HepG2 (cell line): ENCODE measurements around the gene MXRA7. TPM values are rescaled to one million over a fixed set of nuclear protein-coding genes. Genes with fewer than 3 reads are reported as not detected.

Experiments
- CHD2 ChIP-seq: IDR thresholded peaks from 2 replicates; pipeline ENCODE4 v1.6.1; 2011; ENCODE audit warnings: low read depth, low read length, improper control_type of control experiment
- SIX1 ChIP-seq: sonication (generic); formaldehyde crosslinking; IDR thresholded peaks from 2 replicates; pipeline ENCODE4 v1.4.0; 2020; ENCODE audit warnings: missing genetic modification reagents, borderline replicate concordance
- TEAD2 ChIP-seq: sonication (generic); formaldehyde crosslinking; IDR thresholded peaks from 2 replicates; pipeline ENCODE4 v1.9.0; 2021; ENCODE audit warnings: missing genetic modification reagents
- ZNF256 ChIP-seq: sonication (generic); formaldehyde crosslinking; conservative IDR thresholded peaks from 2 replicates; pipeline ENCODE4 v1.4.0; 2020; ENCODE audit warnings: missing genetic modification reagents
- ZNF7 ChIP-seq: IDR thresholded peaks from 2 replicates; pipeline ENCODE4 v1.6.1; 2016; ENCODE audit warnings: missing biosample characterization, missing genetic modification reagents
- ZNF724P ChIP-seq: sonication (generic); formaldehyde crosslinking; IDR thresholded peaks from 2 replicates; pipeline ENCODE4 v1.8.0; 2022; ENCODE audit warnings: missing genetic modification reagents, borderline replicate concordance
- ZNF775 ChIP-seq: sonication (generic); formaldehyde crosslinking; IDR thresholded peaks from 2 replicates; pipeline ENCODE4 v1.4.0; 2020; ENCODE audit warnings: missing genetic modification reagents, mild to moderate bottlenecking, moderate library complexity, borderline replicate concordance
- polyA plus RNA-seq, 8 experiments: library from polyadenylated mRNA; depleted of rRNA in 3 of 8; stranded (reverse) in 7 of 8; unstranded in 1 of 8; fragments of >200 nt; fragmentation: Illumina TruSeq in 4 of 8; extraction: Trizol in 4 of 8; gene quantifications; 2 replicates each; pipeline versions ENCODE4 v1.2.1 to v1.2.3, GENCODE V29; 2011 to 2016; ENCODE audit warnings: low read depth in 4 of 8, missing spikeins in 1 of 8, mixed read lengths in 1 of 8; ENCODE audit not compliant: insufficient read depth in 1 of 8
- total RNA-seq, 5 experiments: library from RNA; depleted of rRNA; stranded (reverse); fragments of >200 nt; fragmentation: Illumina TruSeq; extraction: Trizol; gene quantifications; 2 replicates each; pipeline ENCODE4 v1.2.3, GENCODE V29; 2016; ENCODE audit warnings: low read depth in 1 of 5
- TF ChIP-seq, protein P1 (sequence below): IDR thresholded peaks from 2 replicates; pipeline ENCODE4 v1.6.1; 2012; ENCODE audit warnings: low read length, improper control_type of control experiment
- TF ChIP-seq, protein P2 (sequence below): sonication (generic); formaldehyde crosslinking; conservative IDR thresholded peaks from 2 replicates; pipeline ENCODE4 v1.4.0; 2020; ENCODE audit warnings: missing genetic modification reagents
- TF ChIP-seq, protein P3 (sequence below): sonication (generic); formaldehyde crosslinking; IDR thresholded peaks from 2 replicates; pipeline ENCODE4 v1.9.0; 2022; ENCODE audit warnings: missing genetic modification reagents, mild to moderate bottlenecking, borderline replicate concordance
- TF ChIP-seq, protein P4 (sequence below): sonication (generic); formaldehyde crosslinking; IDR thresholded peaks from 2 replicates; pipeline ENCODE4 v1.5.1; 2020; ENCODE audit warnings: missing genetic modification reagents, mild to moderate bottlenecking, borderline replicate concordance
- TF ChIP-seq, protein P5 (sequence below): sonication (generic); formaldehyde crosslinking; IDR thresholded peaks from 2 replicates; pipeline ENCODE4 v1.4.0; 2020; ENCODE audit warnings: mild to moderate bottlenecking, missing genetic modification reagents
- TF ChIP-seq, protein P6 (sequence below): IDR thresholded peaks from 2 replicates; pipeline ENCODE4 v1.6.1; 2016

MXRA7 gene
- total and polyA plus RNA-seq, 2 of the 13 experiments (the other 11 are each of a cell fraction or from before 2014, with no cell fraction given) = 44.8 to 112 TPM

DNA sequence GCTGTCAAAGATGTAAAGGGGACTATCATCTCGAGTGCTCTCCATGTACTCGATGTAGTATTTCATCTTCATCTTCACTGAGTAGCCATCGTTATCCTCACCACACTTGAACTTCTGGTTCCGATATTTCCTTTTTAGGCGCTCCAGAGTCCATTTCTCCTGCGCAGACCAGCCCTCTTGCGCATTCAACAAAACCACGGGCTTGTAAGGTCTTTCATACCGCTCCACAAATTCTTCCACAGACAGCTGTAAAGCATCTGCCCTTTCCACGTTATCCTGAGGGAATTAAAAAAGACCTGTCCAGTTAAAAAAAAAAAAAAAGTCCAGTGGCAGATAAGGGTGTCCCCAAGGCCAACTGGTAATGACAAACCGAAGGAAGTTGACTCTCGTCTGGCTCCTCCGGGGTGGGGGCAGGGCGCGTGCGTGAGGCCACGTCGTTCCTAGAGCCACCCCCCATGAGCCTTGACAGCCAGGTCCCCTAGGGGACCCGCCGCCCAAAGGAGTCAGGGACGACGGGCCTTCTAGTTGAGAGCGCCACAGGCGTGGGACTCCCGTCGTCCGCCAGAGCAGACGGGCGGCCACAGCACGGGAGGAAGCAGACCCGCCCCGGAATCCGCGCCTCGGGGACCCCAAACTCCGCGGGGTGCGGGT, 14.9 kb upstream of the MXRA7 start (continued):
- TF ChIP-seq, protein P1, sequence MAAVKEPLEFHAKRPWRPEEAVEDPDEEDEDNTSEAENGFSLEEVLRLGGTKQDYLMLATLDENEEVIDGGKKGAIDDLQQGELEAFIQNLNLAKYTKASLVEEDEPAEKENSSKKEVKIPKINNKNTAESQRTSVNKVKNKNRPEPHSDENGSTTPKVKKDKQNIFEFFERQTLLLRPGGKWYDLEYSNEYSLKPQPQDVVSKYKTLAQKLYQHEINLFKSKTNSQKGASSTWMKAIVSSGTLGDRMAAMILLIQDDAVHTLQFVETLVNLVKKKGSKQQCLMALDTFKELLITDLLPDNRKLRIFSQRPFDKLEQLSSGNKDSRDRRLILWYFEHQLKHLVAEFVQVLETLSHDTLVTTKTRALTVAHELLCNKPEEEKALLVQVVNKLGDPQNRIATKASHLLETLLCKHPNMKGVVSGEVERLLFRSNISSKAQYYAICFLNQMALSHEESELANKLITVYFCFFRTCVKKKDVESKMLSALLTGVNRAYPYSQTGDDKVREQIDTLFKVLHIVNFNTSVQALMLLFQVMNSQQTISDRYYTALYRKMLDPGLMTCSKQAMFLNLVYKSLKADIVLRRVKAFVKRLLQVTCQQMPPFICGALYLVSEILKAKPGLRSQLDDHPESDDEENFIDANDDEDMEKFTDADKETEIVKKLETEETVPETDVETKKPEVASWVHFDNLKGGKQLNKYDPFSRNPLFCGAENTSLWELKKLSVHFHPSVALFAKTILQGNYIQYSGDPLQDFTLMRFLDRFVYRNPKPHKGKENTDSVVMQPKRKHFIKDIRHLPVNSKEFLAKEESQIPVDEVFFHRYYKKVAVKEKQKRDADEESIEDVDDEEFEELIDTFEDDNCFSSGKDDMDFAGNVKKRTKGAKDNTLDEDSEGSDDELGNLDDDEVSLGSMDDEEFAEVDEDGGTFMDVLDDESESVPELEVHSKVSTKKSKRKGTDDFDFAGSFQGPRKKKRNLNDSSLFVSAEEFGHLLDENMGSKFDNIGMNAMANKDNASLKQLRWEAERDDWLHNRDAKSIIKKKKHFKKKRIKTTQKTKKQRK = no peak
- TF ChIP-seq ZNF775 (CRISPR knock-in tag) (no peak), SIX1 (CRISPR knock-in tag) (no peak), ZNF724P (CRISPR knock-in tag) (no peak), ZNF256 (CRISPR knock-in tag) (no peak), CHD2 (peak; percentile 54; the same call in 1 of the 2 replicates), TEAD2 (no peak), ZNF7 (CRISPR knock-in tag) (no peak)
- TF ChIP-seq, protein P2, sequence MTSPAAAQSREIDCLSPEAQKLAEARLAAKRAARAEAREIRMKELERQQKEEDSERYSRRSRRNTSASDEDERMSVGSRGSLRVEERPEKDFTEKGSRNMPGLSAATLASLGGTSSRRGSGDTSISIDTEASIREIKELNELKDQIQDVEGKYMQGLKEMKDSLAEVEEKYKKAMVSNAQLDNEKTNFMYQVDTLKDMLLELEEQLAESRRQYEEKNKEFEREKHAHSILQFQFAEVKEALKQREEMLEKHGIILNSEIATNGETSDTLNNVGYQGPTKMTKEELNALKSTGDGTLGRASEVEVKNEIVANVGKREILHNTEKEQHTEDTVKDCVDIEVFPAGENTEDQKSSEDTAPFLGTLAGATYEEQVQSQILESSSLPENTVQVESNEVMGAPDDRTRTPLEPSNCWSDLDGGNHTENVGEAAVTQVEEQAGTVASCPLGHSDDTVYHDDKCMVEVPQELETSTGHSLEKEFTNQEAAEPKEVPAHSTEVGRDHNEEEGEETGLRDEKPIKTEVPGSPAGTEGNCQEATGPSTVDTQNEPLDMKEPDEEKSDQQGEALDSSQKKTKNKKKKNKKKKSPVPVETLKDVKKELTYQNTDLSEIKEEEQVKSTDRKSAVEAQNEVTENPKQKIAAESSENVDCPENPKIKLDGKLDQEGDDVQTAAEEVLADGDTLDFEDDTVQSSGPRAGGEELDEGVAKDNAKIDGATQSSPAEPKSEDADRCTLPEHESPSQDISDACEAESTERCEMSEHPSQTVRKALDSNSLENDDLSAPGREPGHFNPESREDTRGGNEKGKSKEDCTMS (CRISPR knock-in tag) = no peak
- TF ChIP-seq, protein P3, sequence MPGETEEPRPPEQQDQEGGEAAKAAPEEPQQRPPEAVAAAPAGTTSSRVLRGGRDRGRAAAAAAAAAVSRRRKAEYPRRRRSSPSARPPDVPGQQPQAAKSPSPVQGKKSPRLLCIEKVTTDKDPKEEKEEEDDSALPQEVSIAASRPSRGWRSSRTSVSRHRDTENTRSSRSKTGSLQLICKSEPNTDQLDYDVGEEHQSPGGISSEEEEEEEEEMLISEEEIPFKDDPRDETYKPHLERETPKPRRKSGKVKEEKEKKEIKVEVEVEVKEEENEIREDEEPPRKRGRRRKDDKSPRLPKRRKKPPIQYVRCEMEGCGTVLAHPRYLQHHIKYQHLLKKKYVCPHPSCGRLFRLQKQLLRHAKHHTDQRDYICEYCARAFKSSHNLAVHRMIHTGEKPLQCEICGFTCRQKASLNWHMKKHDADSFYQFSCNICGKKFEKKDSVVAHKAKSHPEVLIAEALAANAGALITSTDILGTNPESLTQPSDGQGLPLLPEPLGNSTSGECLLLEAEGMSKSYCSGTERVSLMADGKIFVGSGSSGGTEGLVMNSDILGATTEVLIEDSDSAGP (CRISPR knock-in tag) = no peak
- TF ChIP-seq, protein P4, sequence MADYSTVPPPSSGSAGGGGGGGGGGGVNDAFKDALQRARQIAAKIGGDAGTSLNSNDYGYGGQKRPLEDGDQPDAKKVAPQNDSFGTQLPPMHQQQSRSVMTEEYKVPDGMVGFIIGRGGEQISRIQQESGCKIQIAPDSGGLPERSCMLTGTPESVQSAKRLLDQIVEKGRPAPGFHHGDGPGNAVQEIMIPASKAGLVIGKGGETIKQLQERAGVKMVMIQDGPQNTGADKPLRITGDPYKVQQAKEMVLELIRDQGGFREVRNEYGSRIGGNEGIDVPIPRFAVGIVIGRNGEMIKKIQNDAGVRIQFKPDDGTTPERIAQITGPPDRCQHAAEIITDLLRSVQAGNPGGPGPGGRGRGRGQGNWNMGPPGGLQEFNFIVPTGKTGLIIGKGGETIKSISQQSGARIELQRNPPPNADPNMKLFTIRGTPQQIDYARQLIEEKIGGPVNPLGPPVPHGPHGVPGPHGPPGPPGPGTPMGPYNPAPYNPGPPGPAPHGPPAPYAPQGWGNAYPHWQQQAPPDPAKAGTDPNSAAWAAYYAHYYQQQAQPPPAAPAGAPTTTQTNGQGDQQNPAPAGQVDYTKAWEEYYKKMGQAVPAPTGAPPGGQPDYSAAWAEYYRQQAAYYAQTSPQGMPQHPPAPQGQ (CRISPR knock-in tag) = no peak
- TF ChIP-seq, protein P5, sequence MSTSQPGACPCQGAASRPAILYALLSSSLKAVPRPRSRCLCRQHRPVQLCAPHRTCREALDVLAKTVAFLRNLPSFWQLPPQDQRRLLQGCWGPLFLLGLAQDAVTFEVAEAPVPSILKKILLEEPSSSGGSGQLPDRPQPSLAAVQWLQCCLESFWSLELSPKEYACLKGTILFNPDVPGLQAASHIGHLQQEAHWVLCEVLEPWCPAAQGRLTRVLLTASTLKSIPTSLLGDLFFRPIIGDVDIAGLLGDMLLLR = no peak
- TF ChIP-seq, protein P6, sequence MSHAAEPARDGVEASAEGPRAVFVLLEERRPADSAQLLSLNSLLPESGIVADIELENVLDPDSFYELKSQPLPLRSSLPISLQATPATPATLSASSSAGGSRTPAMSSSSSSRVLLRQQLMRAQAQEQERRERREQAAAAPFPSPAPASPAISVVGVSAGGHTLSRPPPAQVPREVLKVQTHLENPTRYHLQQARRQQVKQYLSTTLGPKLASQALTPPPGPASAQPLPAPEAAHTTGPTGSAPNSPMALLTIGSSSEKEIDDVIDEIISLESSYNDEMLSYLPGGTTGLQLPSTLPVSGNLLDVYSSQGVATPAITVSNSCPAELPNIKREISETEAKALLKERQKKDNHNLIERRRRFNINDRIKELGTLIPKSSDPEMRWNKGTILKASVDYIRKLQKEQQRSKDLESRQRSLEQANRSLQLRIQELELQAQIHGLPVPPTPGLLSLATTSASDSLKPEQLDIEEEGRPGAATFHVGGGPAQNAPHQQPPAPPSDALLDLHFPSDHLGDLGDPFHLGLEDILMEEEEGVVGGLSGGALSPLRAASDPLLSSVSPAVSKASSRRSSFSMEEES (CRISPR knock-in tag) = no peak
